K562 (cell line): ENCODE data around the gene SYNJ2. TPM values are rescaled to one million over a fixed set of nuclear protein-coding genes. Genes with fewer than 3 reads are reported as not detected.
A peak's percentile ranks its signal among the peaks of the same experiment; 100 is the strongest.

Experiments
- CBX3 ChIP-seq, 2 experiments: IDR thresholded peaks; 1 replicate in 1 of 2; 2 replicates in 1 of 2; pipeline ENCODE4 v1.6.1; 2012; ENCODE audit warnings: inconsistent platforms in 2 of 2, low read length in 2 of 2, borderline replicate concordance in 1 of 2, control low read depth in 1 of 2
- CC2D1A ChIP-seq: fragments of 450-650 bp; IDR thresholded peaks from 2 replicates; pipeline ENCODE4 v1.6.1; 2017; ENCODE audit warnings: mild to moderate bottlenecking
- FOS ChIP-seq: IDR thresholded peaks from 3 replicates; pipeline ENCODE4 v1.6.1; 2011; ENCODE audit not compliant: insufficient read length; ENCODE audit errors: extremely low read depth
- HNRNPLL ChIP-seq: fragments of 200-400 bp; formaldehyde crosslinking; IDR thresholded peaks from 2 replicates; pipeline ENCODE4 v1.6.1; 2017; ENCODE audit warnings: low read length, low read depth, mild to moderate bottlenecking; ENCODE audit not compliant: poor library complexity, severe bottlenecking
- IRF2 ChIP-seq: sonication (generic); formaldehyde crosslinking; IDR thresholded peaks from 2 replicates; pipeline ENCODE4 v1.8.1; 2022; ENCODE audit warnings: mild to moderate bottlenecking, missing genetic modification reagents
- MIER1 ChIP-seq: fragments of 450-650 bp; IDR thresholded peaks from 2 replicates; pipeline ENCODE4 v1.6.1; 2016; ENCODE audit warnings: antibody characterized with exemption, mild to moderate bottlenecking, low read depth
- PRDM10 ChIP-seq: fragments of 450-650 bp; IDR thresholded peaks from 2 replicates; pipeline ENCODE4 v1.6.1; 2018; ENCODE audit not compliant: partially characterized antibody
- RFX5 ChIP-seq: IDR thresholded peaks from 2 replicates; pipeline ENCODE4 v1.6.1; 2011; ENCODE audit warnings: low read depth, mild to moderate bottlenecking, improper control_type of control experiment, low read length
- SNIP1 ChIP-seq: fragments of 450-650 bp; IDR thresholded peaks from 2 replicates; pipeline ENCODE4 v1.7.1; 2017; ENCODE audit warnings: low read depth, mild to moderate bottlenecking
- STAG1 ChIP-seq: sonication (generic); formaldehyde crosslinking; IDR thresholded peaks from 2 replicates; pipeline ENCODE4 v1.5.0; 2020; ENCODE audit warnings: missing genetic modification reagents, borderline replicate concordance
- STAT5B ChIP-seq: fragments of 250-450 bp; sonication (Bioruptor Pico); IDR thresholded peaks from 2 replicates; pipeline ENCODE4 v1.8.0; 2021; ENCODE audit warnings: mild to moderate bottlenecking, inconsistent platforms
- SUPT5H ChIP-seq: fragments of 450-650 bp; IDR thresholded peaks from 2 replicates; pipeline ENCODE4 v1.6.1; 2016
- TFAP4 ChIP-seq: sonication (generic); formaldehyde crosslinking; IDR thresholded peaks from 2 replicates; pipeline ENCODE4 v1.8.0; 2022; ENCODE audit warnings: missing genetic modification reagents, mild to moderate bottlenecking, moderate library complexity, borderline replicate concordance
- ZHX1 ChIP-seq: fragments of 150-350 bp; conservative IDR thresholded peaks from 2 replicates; pipeline ENCODE4 v1.6.1; 2014; ENCODE audit warnings: low read length
- ZNF23 ChIP-seq: fragments of 250-450 bp; sonication (Bioruptor Pico); IDR thresholded peaks from 2 replicates; pipeline ENCODE4 v1.4.0; 2020; ENCODE audit warnings: mild to moderate bottlenecking
- ZNF253 ChIP-seq: fragments of 250-450 bp; sonication (Bioruptor Pico); conservative IDR thresholded peaks from 2 replicates; pipeline ENCODE4 v1.6.1; 2021; ENCODE audit warnings: mild to moderate bottlenecking
- ZNF311 ChIP-seq: fragments of 250-450 bp; sonication (Bioruptor Pico); IDR thresholded peaks from 2 replicates; pipeline ENCODE4 v1.4.0; 2020; ENCODE audit warnings: mild to moderate bottlenecking, moderate library complexity
- ZNF75A ChIP-seq: fragments of 450-650 bp; formaldehyde crosslinking; IDR thresholded peaks from 2 replicates; pipeline ENCODE4 v1.4.0; 2020; ENCODE audit warnings: mild to moderate bottlenecking
- polyA plus RNA-seq, 8 experiments: library from polyadenylated mRNA; depleted of rRNA in 4 of 8; stranded (reverse) in 5 of 8; unstranded in 3 of 8; fragments of >200 nt; fragmentation: Nextera tagmentation in 2 of 8; fragmentation: Illumina TruSeq in 1 of 8; extraction: Ambion mirVana in 2 of 8; extraction: Trizol in 1 of 8; gene quantifications; 2 replicates each; pipeline versions ENCODE4 v1.2.1 to v1.2.3, GENCODE V29; 2011 to 2014; ENCODE audit warnings: inconsistent platforms in 1 of 8, missing spikeins in 1 of 8
- total RNA-seq, 7 experiments: library from RNA; depleted of rRNA in 6 of 7; stranded (reverse); fragments of >200 nt in 6 of 7; fragmentation: Illumina TruSeq in 2 of 7; extraction: Trizol in 2 of 7; gene quantifications; 2 replicates each; pipeline versions ENCODE4 v1.2.1 to v1.2.3, GENCODE V29; 2011 to 2021; ENCODE audit warnings: low replicate concordance in 1 of 7

The SYNJ2 gene
- total and polyA plus RNA-seq, 9 of the 15 experiments (the other 6 are each of a cell fraction or from before 2014, with no cell fraction given), result 3.0 to 27.7 (median 17.8) TPM

GRCh38 chr6:157981395-157982101 is at the start of gene SYNJ2 (continued):
- TF ChIP-seq ZHX1, result no peak
- TF ChIP-seq STAG1 (CRISPR knock-in tag), result no peak; the same call in 1 of the 2 replicates
- no peak for TF ChIP-seq STAT5B (CRISPR knock-in tag)
- no peak for TF ChIP-seq CC2D1A
- TF ChIP-seq ZNF253, result no peak
- no peak for TF ChIP-seq FOS
- TF ChIP-seq SNIP1, result no peak
- no peak for TF ChIP-seq ZNF75A (CRISPR knock-in tag)
- TF ChIP-seq HNRNPLL, result no peak
- TF ChIP-seq MIER1, result no peak
- no peak for TF ChIP-seq ZNF23 (CRISPR knock-in tag)
- TF ChIP-seq SUPT5H, result peak; percentile 48; the same call in 1 of the 2 replicates
- no peak for TF ChIP-seq ZNF311 (CRISPR knock-in tag)
- TF ChIP-seq IRF2, result 0 out of 2 replicates have a peak, but pooled peaks have one; percentile 35
- no peak for TF ChIP-seq RFX5
- no peak for TF ChIP-seq CBX3 (IDR thresholded peaks at IDR 0.05; ENCODE audit: borderline replicate concordance in 1 of 2, low read length in 2 of 2)
- TF ChIP-seq PRDM10, result peak; percentile 71
- TF ChIP-seq TFAP4 (CRISPR knock-in tag), result 0 out of 2 replicates have a peak, but pooled peaks have one; percentile 61
